Measurements from ENCODE around the gene CHD1.
"Not testable (repeated sequence)": the region's sequence is repeated elsewhere in the genome, so short reads cannot be mapped to it uniquely, and the experiment has no call there.

The CHD1 gene

GRCh38 chr5:98955888-98956287 lies 27.1 kb upstream of the CHD1 start:
- no CpG with 5 or more reads among the region's 3 CpGs for WGBS (ENCODE audit: insufficient coverage)
- POLR2A ChIA-PET, CTCF ChIA-PET: not testable (repeated sequence)

GRCh38 chr5:98955471-98955870 lies 26.7 kb upstream of the CHD1 start:
- POLR2A ChIA-PET; H3K9me3 ChIP-seq (ENCODE audit: control extremely low read depth in 1 of 5, control insufficient read depth in 4 of 5, insufficient read depth in 2 of 5, low read depth in 1 of 5, low read length in 4 of 5); DNase-seq; H3K4me3 ChIP-seq (ENCODE audit: control insufficient read depth in 1 of 7, extremely low read depth in 1 of 7, insufficient read depth in 4 of 7, low read depth in 2 of 7, low read length in 6 of 7); CTCF ChIA-PET; H3K27ac ChIP-seq (ENCODE audit: insufficient read depth in 1 of 2, low read depth in 1 of 2, low read length in 2 of 2, poor library complexity in 1 of 2, severe bottlenecking in 2 of 2); H3K27me3 ChIP-seq (replicated peaks in 2 of 5; ENCODE audit: control insufficient read depth in 4 of 5, insufficient read depth in 5 of 5, low read length in 4 of 5); H3K36me3 ChIP-seq (ENCODE audit: control insufficient read depth in 4 of 4, insufficient read depth in 4 of 4, low read length in 3 of 4); H3K4me1 ChIP-seq (ENCODE audit: control extremely low read depth in 1 of 4, control insufficient read depth in 4 of 4, insufficient read depth in 4 of 4, low read length in 3 of 4): not testable (repeated sequence)
- no CpG with 5 or more reads among the region's 2 CpGs for WGBS (ENCODE audit: insufficient coverage)

More at GRCh38 chr5:98955888-98956287, 27.1 kb upstream of the CHD1 start:
- not testable (repeated sequence) for H3K27ac ChIP-seq (ENCODE audit: insufficient read depth in 1 of 2, low read depth in 1 of 2, low read length in 2 of 2, poor library complexity in 1 of 2, severe bottlenecking in 2 of 2); H3K36me3 ChIP-seq (ENCODE audit: control insufficient read depth in 4 of 4, insufficient read depth in 4 of 4, low read length in 3 of 4); H3K9me3 ChIP-seq (ENCODE audit: control extremely low read depth in 1 of 5, control insufficient read depth in 4 of 5, insufficient read depth in 2 of 5, low read depth in 1 of 5, low read length in 4 of 5); DNase-seq; H3K27me3 ChIP-seq (replicated peaks in 2 of 5; ENCODE audit: control insufficient read depth in 4 of 5, insufficient read depth in 5 of 5, low read length in 4 of 5); H3K4me1 ChIP-seq (ENCODE audit: control extremely low read depth in 1 of 4, control insufficient read depth in 4 of 4, insufficient read depth in 4 of 4, low read length in 3 of 4); H3K4me3 ChIP-seq (ENCODE audit: control insufficient read depth in 1 of 7, extremely low read depth in 1 of 7, insufficient read depth in 4 of 7, low read depth in 2 of 7, low read length in 6 of 7)

- no peak overlapping the region for H3K4me3 ChIP-seq (ENCODE audit: control insufficient read depth in 1 of 7, extremely low read depth in 1 of 7, insufficient read depth in 4 of 7, low read depth in 2 of 7, low read length in 6 of 7)
- ChIA-PET POLR2A (no interaction called here), CTCF (no interaction called here)
- no peak for DNase-seq
- 98% methylated on average over 5 of the region's 5 CpGs for WGBS (ENCODE audit: insufficient coverage)
- no peaks in the 10 kb centered on the region for H3K27me3 ChIP-seq (replicated peaks in 2 of 5; ENCODE audit: control insufficient read depth in 4 of 5, insufficient read depth in 5 of 5, low read length in 4 of 5)
- H3K9me3 ChIP-seq (ENCODE audit: control extremely low read depth in 1 of 5, control insufficient read depth in 4 of 5, insufficient read depth in 2 of 5, low read depth in 1 of 5, low read length in 4 of 5) = no peaks in the 10 kb centered on the region
- no peaks in the 10 kb centered on the region for H3K4me1 ChIP-seq (ENCODE audit: control extremely low read depth in 1 of 4, control insufficient read depth in 4 of 4, insufficient read depth in 4 of 4, low read length in 3 of 4)
- H3K27ac ChIP-seq (ENCODE audit: insufficient read depth in 1 of 2, low read depth in 1 of 2, low read length in 2 of 2, poor library complexity in 1 of 2, severe bottlenecking in 2 of 2) = peak overlapping the region in 1 of 2 experiments; percentile 26
- no peaks in the 10 kb centered on the region for H3K36me3 ChIP-seq (ENCODE audit: control insufficient read depth in 4 of 4, insufficient read depth in 4 of 4, low read length in 3 of 4)
Observed at GRCh38 chr5:98954392-98955028, 25.7 kb upstream of the CHD1 start.

GRCh38 chr5:98942847-98943246 lies 14.0 kb upstream of the CHD1 start:
- ChIA-PET POLR2A (no interaction called here), CTCF (no interaction called here)
- Histone ChIP-seq H3K36me3 (ENCODE audit: control insufficient read depth in 4 of 4, insufficient read depth in 4 of 4, low read length in 3 of 4) (no peaks in the 10 kb centered on the region), H3K4me1 (ENCODE audit: control extremely low read depth in 1 of 4, control insufficient read depth in 4 of 4, insufficient read depth in 4 of 4, low read length in 3 of 4) (peaks cover 0 to 2% (median 0%) of the 10 kb centered on the region in 4 experiments), H3K4me3 (ENCODE audit: control insufficient read depth in 1 of 7, extremely low read depth in 1 of 7, insufficient read depth in 4 of 7, low read depth in 2 of 7, low read length in 6 of 7) (no peak overlapping the region), H3K27ac (ENCODE audit: insufficient read depth in 1 of 2, low read depth in 1 of 2, low read length in 2 of 2, poor library complexity in 1 of 2, severe bottlenecking in 2 of 2) (no peak overlapping the region), H3K27me3 (replicated peaks in 2 of 5; ENCODE audit: control insufficient read depth in 4 of 5, insufficient read depth in 5 of 5, low read length in 4 of 5) (no peaks in the 10 kb centered on the region), H3K9me3 (ENCODE audit: control extremely low read depth in 1 of 5, control insufficient read depth in 4 of 5, insufficient read depth in 2 of 5, low read depth in 1 of 5, low read length in 4 of 5) (no peaks in the 10 kb centered on the region)
- no peak for DNase-seq
- no CpG with 5 or more reads among the region's 3 CpGs for WGBS (ENCODE audit: insufficient coverage)

GRCh38 chr5:98941131-98941883 lies 12.5 kb upstream of the CHD1 start:
- H3K36me3 ChIP-seq (ENCODE audit: control insufficient read depth in 4 of 4, insufficient read depth in 4 of 4, low read length in 3 of 4) = no peaks in the 10 kb centered on the region
- ChIA-PET POLR2A (no interaction called here), CTCF (interaction anchor here (1.0 to 1.7 kb wide), 3 partner anchors 8 to 119 kb away, joined by 3 read pairs; no protein-coding TSS in a partner anchor)
- H3K9me3 ChIP-seq (ENCODE audit: control extremely low read depth in 1 of 5, control insufficient read depth in 4 of 5, insufficient read depth in 2 of 5, low read depth in 1 of 5, low read length in 4 of 5) = no peaks in the 10 kb centered on the region
- WGBS (ENCODE audit: insufficient coverage) = 84% methylated on average over 3 of the region's 6 CpGs
- no peak overlapping the region for H3K4me3 ChIP-seq (ENCODE audit: control insufficient read depth in 1 of 7, extremely low read depth in 1 of 7, insufficient read depth in 4 of 7, low read depth in 2 of 7, low read length in 6 of 7)
- H3K4me1 ChIP-seq (ENCODE audit: control extremely low read depth in 1 of 4, control insufficient read depth in 4 of 4, insufficient read depth in 4 of 4, low read length in 3 of 4) = peaks cover 0 to 2% (median 0%) of the 10 kb centered on the region in 4 experiments
- DNase-seq = no peak
- no peak overlapping the region for H3K27ac ChIP-seq (ENCODE audit: insufficient read depth in 1 of 2, low read depth in 1 of 2, low read length in 2 of 2, poor library complexity in 1 of 2, severe bottlenecking in 2 of 2)
- no peaks in the 10 kb centered on the region for H3K27me3 ChIP-seq (replicated peaks in 2 of 5; ENCODE audit: control insufficient read depth in 4 of 5, insufficient read depth in 5 of 5, low read length in 4 of 5)

GRCh38 chr5:98940581-98940980 lies 11.8 kb upstream of the CHD1 start:
- no peak overlapping the region for H3K27ac ChIP-seq (ENCODE audit: insufficient read depth in 1 of 2, low read depth in 1 of 2, low read length in 2 of 2, poor library complexity in 1 of 2, severe bottlenecking in 2 of 2)
- H3K36me3 ChIP-seq (ENCODE audit: control insufficient read depth in 4 of 4, insufficient read depth in 4 of 4, low read length in 3 of 4) = no peaks in the 10 kb centered on the region
- ChIA-PET POLR2A (no interaction called here), CTCF (interaction anchor here (1.7 kb wide), 1 partner anchor 13 kb away, joined by 3 read pairs; no protein-coding TSS in a partner anchor)
- no peak for DNase-seq
- H3K9me3 ChIP-seq (ENCODE audit: control extremely low read depth in 1 of 5, control insufficient read depth in 4 of 5, insufficient read depth in 2 of 5, low read depth in 1 of 5, low read length in 4 of 5) = no peaks in the 10 kb centered on the region
- no peak overlapping the region for H3K4me3 ChIP-seq (ENCODE audit: control insufficient read depth in 1 of 7, extremely low read depth in 1 of 7, insufficient read depth in 4 of 7, low read depth in 2 of 7, low read length in 6 of 7)
- no peaks in the 10 kb centered on the region for H3K27me3 ChIP-seq (replicated peaks in 2 of 5; ENCODE audit: control insufficient read depth in 4 of 5, insufficient read depth in 5 of 5, low read length in 4 of 5)
- peaks cover 0 to 2% (median 0%) of the 10 kb centered on the region in 4 experiments for H3K4me1 ChIP-seq (ENCODE audit: control extremely low read depth in 1 of 4, control insufficient read depth in 4 of 4, insufficient read depth in 4 of 4, low read length in 3 of 4)
- no CpG with 5 or more reads among the region's 2 CpGs for WGBS (ENCODE audit: insufficient coverage)

- Histone ChIP-seq H3K4me1 (ENCODE audit: control extremely low read depth in 1 of 4, control insufficient read depth in 4 of 4, insufficient read depth in 4 of 4, low read length in 3 of 4) (peaks cover 5 to 12% (median 7%) of the 10 kb centered on the region in 4 experiments), H3K4me3 (ENCODE audit: control insufficient read depth in 1 of 7, extremely low read depth in 1 of 7, insufficient read depth in 4 of 7, low read depth in 2 of 7, low read length in 6 of 7) (no peak overlapping the region), H3K36me3 (ENCODE audit: control insufficient read depth in 4 of 4, insufficient read depth in 4 of 4, low read length in 3 of 4) (no peaks in the 10 kb centered on the region), H3K27ac (ENCODE audit: insufficient read depth in 1 of 2, low read depth in 1 of 2, low read length in 2 of 2, poor library complexity in 1 of 2, severe bottlenecking in 2 of 2) (no peak overlapping the region), H3K27me3 (replicated peaks in 2 of 5; ENCODE audit: control insufficient read depth in 4 of 5, insufficient read depth in 5 of 5, low read length in 4 of 5) (no peaks in the 10 kb centered on the region), H3K9me3 (ENCODE audit: control extremely low read depth in 1 of 5, control insufficient read depth in 4 of 5, insufficient read depth in 2 of 5, low read depth in 1 of 5, low read length in 4 of 5) (no peaks in the 10 kb centered on the region)
- WGBS (ENCODE audit: insufficient coverage) = 88% methylated on average over 2 of the region's 2 CpGs
- ChIA-PET POLR2A (no interaction called here), CTCF (interaction anchor here (1.0 to 1.5 kb wide), 2 partner anchors 8 to 89 kb away, joined by 3 to 5 read pairs; no protein-coding TSS in a partner anchor)
- DNase-seq = no peak
Observed at GRCh38 chr5:98938464-98938863, 9.7 kb upstream of the CHD1 start.

Data from common myeloid progenitor, CD34-positive (primary cell).